Midbrain (tissue), 1 donor: Measurements from ENCODE around the gene ALOXE3.
A peak's percentile ranks its signal among the peaks of the same experiment; 100 is the strongest.

Experiments used
- DNase-seq: peaks from one replicate; lab custom pipeline; 2025; lab: John Stamatoyannopoulos, UW

Gene ALOXE3

GRCh38 chr17:8153957-8154607 is 35.8 kb upstream of the ALOXE3 start:
- DNase-seq = peak; percentile 96

GRCh38 chr17:8153525-8153956 is 35.2 kb upstream of the ALOXE3 start:
- DNase-seq = peak; percentile 74

- DNase-seq = no peak
These were observed 34.7 kb upstream of the ALOXE3 start for GRCh38 chr17:8153031-8153451.

- peak; percentile 96 for DNase-seq
These were observed 33.9 kb upstream of the ALOXE3 start, which contains the start of gene PER1 for GRCh38 chr17:8152112-8152775. PER1 (minus strand) TSS chr17:8152404; CDS start chr17:8150706, 1,698 bp downstream.

GRCh38 chr17:8151641-8152111 is 33.4 kb upstream of the ALOXE3 start:
- peak; percentile 68 for DNase-seq

GRCh38 chr17:8151120-8151640 is 32.9 kb upstream of the ALOXE3 start:
- DNase-seq = peak; percentile 84

- no peak for DNase-seq
These were observed 32.1 kb upstream of the ALOXE3 start for GRCh38 chr17:8150194-8151119.

GRCh38 chr17:8149419-8150193 is 31.3 kb upstream of the ALOXE3 start:
- no peak for DNase-seq

- no peak for DNase-seq
These were observed 30.2 kb upstream of the ALOXE3 start for GRCh38 chr17:8148560-8148959.

- no peak for DNase-seq
These were observed 29.6 kb upstream of the ALOXE3 start for GRCh38 chr17:8147805-8148404.

- DNase-seq = no peak
These were observed 29.0 kb upstream of the ALOXE3 start for GRCh38 chr17:8147141-8147804.

GRCh38 chr17:8146381-8147140 is 28.2 kb upstream of the ALOXE3 start:
- no peak for DNase-seq

- DNase-seq = no peak
These were observed 27.5 kb upstream of the ALOXE3 start for GRCh38 chr17:8145811-8146210.

GRCh38 chr17:8144401-8145231 is 26.3 kb upstream of the ALOXE3 start:
- no peak for DNase-seq

GRCh38 chr17:8143581-8144400 is 25.5 kb upstream of the ALOXE3 start:
- no peak for DNase-seq

- no peak for DNase-seq
These were observed 24.7 kb upstream of the ALOXE3 start for GRCh38 chr17:8142887-8143580.
